GM12878 (cell line): ENCODE results near the gene NT5DC3.

Experiments
- CHD1 ChIP-seq: IDR thresholded peaks from 2 replicates; pipeline ENCODE4 v1.6.1; 2012; ENCODE audit warnings: low read depth, low read length, improper control_type of control experiment
- CREB1 ChIP-seq: IDR thresholded peaks from 2 replicates; pipeline ENCODE4 v1.6.1; 2012; ENCODE audit warnings: low read depth, mild to moderate bottlenecking, inconsistent platforms
- EP300 ChIP-seq, 2 experiments: fragments of 150-350 bp in 1 of 2; IDR thresholded peaks; 2 replicates each; pipeline ENCODE4 v1.6.1; 2011 to 2012; ENCODE audit warnings: low read depth in 2 of 2, low read length in 2 of 2, borderline replicate concordance in 1 of 2, improper control_type of control experiment in 1 of 2, inconsistent platforms in 1 of 2; ENCODE audit not compliant: control insufficient read depth in 1 of 2
- JUND ChIP-seq: IDR thresholded peaks from 2 replicates; pipeline ENCODE4 v1.6.1; 2012; ENCODE audit warnings: low read depth, mild to moderate bottlenecking, low read length, improper control_type of control experiment, moderate library complexity
- MYC ChIP-seq: IDR thresholded peaks from 2 replicates; pipeline ENCODE4 v1.6.1; 2011; ENCODE audit warnings: mild to moderate bottlenecking, low read length, moderate library complexity, inconsistent platforms; ENCODE audit not compliant: insufficient read depth, insufficient replicate concordance, insufficient read length, severe bottlenecking
- POLR2A ChIP-seq: IDR thresholded peaks from 2 replicates; pipeline ENCODE4 v1.6.1; 2011; ENCODE audit warnings: low read depth, mild to moderate bottlenecking, low read length
- RAD21 ChIP-seq: IDR thresholded peaks from 2 replicates; pipeline ENCODE4 v1.6.1; 2011; ENCODE audit warnings: mild to moderate bottlenecking, low read depth, low read length, moderate library complexity; ENCODE audit not compliant: insufficient read depth
- RAD51 ChIP-seq: fragments of 450-650 bp; IDR thresholded peaks from 2 replicates; pipeline ENCODE4 v1.6.1; 2016; ENCODE audit warnings: moderate library complexity, mild to moderate bottlenecking, inconsistent platforms
- RFX5 ChIP-seq: IDR thresholded peaks from 2 replicates; pipeline ENCODE4 v1.6.1; 2011; ENCODE audit warnings: low read depth, low read length, improper control_type of control experiment
- SUZ12 ChIP-seq: fragments of 200-600 bp; sonication (generic); IDR thresholded peaks from one replicate; pipeline ENCODE4 v1.6.1; 2018; ENCODE audit warnings: antibody characterized with exemption, mild to moderate bottlenecking; ENCODE audit not compliant: unreplicated experiment
- TF ChIP-seq, protein P1 (sequence below), 3 experiments: IDR thresholded peaks in 2 of 3; conservative IDR thresholded peaks in 1 of 3; 2 replicates each; pipeline ENCODE4 v1.5.1; 2011; ENCODE audit warnings: low read depth in 3 of 3, low read length in 3 of 3, mild to moderate bottlenecking in 3 of 3, control low read depth in 2 of 3, moderate library complexity in 2 of 3, inconsistent platforms in 1 of 3, mixed read lengths in 1 of 3; ENCODE audit not compliant: control insufficient read depth in 2 of 3, insufficient read depth in 1 of 3; ENCODE audit errors: extremely low read depth in 1 of 3
- TF ChIP-seq, protein P2 (sequence below): IDR thresholded peaks from 2 replicates; pipeline ENCODE4 v1.6.1; 2011; ENCODE audit warnings: low read depth, mild to moderate bottlenecking, low read length, moderate library complexity, borderline replicate concordance; ENCODE audit errors: extremely low read depth
- TF ChIP-seq, protein P3 (sequence below): fragments of 450-650 bp; IDR thresholded peaks from 2 replicates; pipeline ENCODE4 v1.6.1; 2017; ENCODE audit warnings: mild to moderate bottlenecking, low read depth, inconsistent platforms; ENCODE audit not compliant: poor library complexity, severe bottlenecking
- TF ChIP-seq, protein P4 (sequence below): IDR thresholded peaks from 2 replicates; pipeline ENCODE4 v1.6.1; 2011; ENCODE audit warnings: borderline replicate concordance, low read depth, mild to moderate bottlenecking, moderate library complexity, mixed read lengths, low read length; ENCODE audit not compliant: insufficient read depth; ENCODE audit errors: extremely low read length

GRCh38 chr12:103805655-103806360, 35.2 kb downstream of the NT5DC3 start:
- TF ChIP-seq, protein P1, sequence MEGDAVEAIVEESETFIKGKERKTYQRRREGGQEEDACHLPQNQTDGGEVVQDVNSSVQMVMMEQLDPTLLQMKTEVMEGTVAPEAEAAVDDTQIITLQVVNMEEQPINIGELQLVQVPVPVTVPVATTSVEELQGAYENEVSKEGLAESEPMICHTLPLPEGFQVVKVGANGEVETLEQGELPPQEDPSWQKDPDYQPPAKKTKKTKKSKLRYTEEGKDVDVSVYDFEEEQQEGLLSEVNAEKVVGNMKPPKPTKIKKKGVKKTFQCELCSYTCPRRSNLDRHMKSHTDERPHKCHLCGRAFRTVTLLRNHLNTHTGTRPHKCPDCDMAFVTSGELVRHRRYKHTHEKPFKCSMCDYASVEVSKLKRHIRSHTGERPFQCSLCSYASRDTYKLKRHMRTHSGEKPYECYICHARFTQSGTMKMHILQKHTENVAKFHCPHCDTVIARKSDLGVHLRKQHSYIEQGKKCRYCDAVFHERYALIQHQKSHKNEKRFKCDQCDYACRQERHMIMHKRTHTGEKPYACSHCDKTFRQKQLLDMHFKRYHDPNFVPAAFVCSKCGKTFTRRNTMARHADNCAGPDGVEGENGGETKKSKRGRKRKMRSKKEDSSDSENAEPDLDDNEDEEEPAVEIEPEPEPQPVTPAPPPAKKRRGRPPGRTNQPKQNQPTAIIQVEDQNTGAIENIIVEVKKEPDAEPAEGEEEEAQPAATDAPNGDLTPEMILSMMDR (IDR thresholded peaks at IDR 0.05 in 2 of 3, conservative IDR thresholded peaks at IDR 0.05 in 1 of 3; ENCODE audit: control insufficient read depth in 2 of 3, extremely low read depth in 1 of 3, insufficient read depth in 1 of 3, low read depth in 3 of 3, low read length in 3 of 3) = no peak
- TF ChIP-seq RFX5 (no peak), SUZ12 (no peak), EP300 (IDR thresholded peaks at IDR 0.05; ENCODE audit: borderline replicate concordance in 1 of 2, control insufficient read depth in 1 of 2, low read depth in 2 of 2, low read length in 2 of 2) (no peak), RAD51 (no peak), CHD1 (no peak), JUND (no peak), POLR2A (no peak), RAD21 (no peak), MYC (no peak), CREB1 (no peak)
- TF ChIP-seq, protein P2, sequence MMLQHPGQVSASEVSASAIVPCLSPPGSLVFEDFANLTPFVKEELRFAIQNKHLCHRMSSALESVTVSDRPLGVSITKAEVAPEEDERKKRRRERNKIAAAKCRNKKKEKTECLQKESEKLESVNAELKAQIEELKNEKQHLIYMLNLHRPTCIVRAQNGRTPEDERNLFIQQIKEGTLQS = no peak
- TF ChIP-seq, protein P3, sequence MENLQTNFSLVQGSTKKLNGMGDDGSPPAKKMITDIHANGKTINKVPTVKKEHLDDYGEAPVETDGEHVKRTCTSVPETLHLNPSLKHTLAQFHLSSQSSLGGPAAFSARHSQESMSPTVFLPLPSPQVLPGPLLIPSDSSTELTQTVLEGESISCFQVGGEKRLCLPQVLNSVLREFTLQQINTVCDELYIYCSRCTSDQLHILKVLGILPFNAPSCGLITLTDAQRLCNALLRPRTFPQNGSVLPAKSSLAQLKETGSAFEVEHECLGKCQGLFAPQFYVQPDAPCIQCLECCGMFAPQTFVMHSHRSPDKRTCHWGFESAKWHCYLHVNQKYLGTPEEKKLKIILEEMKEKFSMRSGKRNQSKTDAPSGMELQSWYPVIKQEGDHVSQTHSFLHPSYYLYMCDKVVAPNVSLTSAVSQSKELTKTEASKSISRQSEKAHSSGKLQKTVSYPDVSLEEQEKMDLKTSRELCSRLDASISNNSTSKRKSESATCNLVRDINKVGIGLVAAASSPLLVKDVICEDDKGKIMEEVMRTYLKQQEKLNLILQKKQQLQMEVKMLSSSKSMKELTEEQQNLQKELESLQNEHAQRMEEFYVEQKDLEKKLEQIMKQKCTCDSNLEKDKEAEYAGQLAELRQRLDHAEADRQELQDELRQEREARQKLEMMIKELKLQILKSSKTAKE = no peak
- TF ChIP-seq, protein P4, sequence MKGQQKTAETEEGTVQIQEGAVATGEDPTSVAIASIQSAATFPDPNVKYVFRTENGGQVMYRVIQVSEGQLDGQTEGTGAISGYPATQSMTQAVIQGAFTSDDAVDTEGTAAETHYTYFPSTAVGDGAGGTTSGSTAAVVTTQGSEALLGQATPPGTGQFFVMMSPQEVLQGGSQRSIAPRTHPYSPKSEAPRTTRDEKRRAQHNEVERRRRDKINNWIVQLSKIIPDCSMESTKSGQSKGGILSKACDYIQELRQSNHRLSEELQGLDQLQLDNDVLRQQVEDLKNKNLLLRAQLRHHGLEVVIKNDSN = no peak
